HepG2 (cell line): Measurements from ENCODE around the gene U2AF1L4. TPM values are rescaled to one million over a fixed set of nuclear protein-coding genes. Genes with fewer than 3 reads are reported as not detected.

Experiments used
- EZH2 ChIP-seq: conservative IDR thresholded peaks from 2 replicates; pipeline ENCODE4 v1.6.1; 2012; ENCODE audit warnings: mild to moderate bottlenecking, low read depth, low read length, moderate library complexity
- ISL2 ChIP-seq: sonication (generic); formaldehyde crosslinking; IDR thresholded peaks from 2 replicates; pipeline ENCODE4 v1.5.0; 2020; ENCODE audit warnings: missing genetic modification reagents
- NFE2L2 ChIP-seq: fragments of 150-350 bp; IDR thresholded peaks from 2 replicates; pipeline ENCODE4 v1.6.1; 2014; ENCODE audit warnings: low read length
- NFYB ChIP-seq: sonication (generic); formaldehyde crosslinking; IDR thresholded peaks from 2 replicates; pipeline ENCODE4 v1.4.0; 2020; ENCODE audit warnings: missing genetic modification reagents
- ZFP36L2 ChIP-seq: sonication (generic); formaldehyde crosslinking; IDR thresholded peaks from 2 replicates; pipeline ENCODE4 v1.4.0; 2020; ENCODE audit warnings: missing genetic modification reagents
- ZFP62 ChIP-seq: sonication (generic); formaldehyde crosslinking; IDR thresholded peaks from 2 replicates; pipeline ENCODE4 v1.4.0; 2020; ENCODE audit warnings: missing genetic modification reagents
- ZNF274 ChIP-seq: sonication (generic); formaldehyde crosslinking; IDR thresholded peaks from 2 replicates; pipeline ENCODE4 v1.5.1; 2020; ENCODE audit warnings: mild to moderate bottlenecking, missing genetic modification reagents
- ZNF607 ChIP-seq: sonication (generic); formaldehyde crosslinking; IDR thresholded peaks from 2 replicates; pipeline ENCODE4 v1.5.1; 2020; ENCODE audit warnings: missing genetic modification reagents, mild to moderate bottlenecking, borderline replicate concordance
- ZNF781 ChIP-seq: sonication (generic); formaldehyde crosslinking; IDR thresholded peaks from 2 replicates; pipeline ENCODE4 v1.5.1; 2020; ENCODE audit warnings: borderline replicate concordance, mild to moderate bottlenecking, missing genetic modification reagents; ENCODE audit errors: not compliant biosample characterization
- polyA plus RNA-seq, 8 experiments: library from polyadenylated mRNA; depleted of rRNA in 3 of 8; stranded (reverse) in 7 of 8; unstranded in 1 of 8; fragments of >200 nt; fragmentation: Illumina TruSeq in 4 of 8; extraction: Trizol in 4 of 8; gene quantifications; 2 replicates each; pipeline versions ENCODE4 v1.2.1 to v1.2.3, GENCODE V29; 2011 to 2016; ENCODE audit warnings: low read depth in 4 of 8, missing spikeins in 1 of 8, mixed read lengths in 1 of 8; ENCODE audit not compliant: insufficient read depth in 1 of 8
- total RNA-seq, 5 experiments: library from RNA; depleted of rRNA; stranded (reverse); fragments of >200 nt; fragmentation: Illumina TruSeq; extraction: Trizol; gene quantifications; 2 replicates each; pipeline ENCODE4 v1.2.3, GENCODE V29; 2016; ENCODE audit warnings: low read depth in 1 of 5
- TF ChIP-seq, protein P1 (sequence below): sonication (generic); formaldehyde crosslinking; IDR thresholded peaks from 2 replicates; pipeline ENCODE4 v1.4.0; 2020; ENCODE audit warnings: missing genetic modification reagents
- TF ChIP-seq, protein P2 (sequence below): sonication (generic); formaldehyde crosslinking; IDR thresholded peaks from 2 replicates; pipeline ENCODE4 v1.5.0; 2020; ENCODE audit warnings: mild to moderate bottlenecking, missing genetic modification reagents
- TF ChIP-seq, protein P3 (sequence below): sonication (generic); formaldehyde crosslinking; IDR thresholded peaks from 2 replicates; pipeline ENCODE4 v1.8.0; 2022; ENCODE audit warnings: mild to moderate bottlenecking, missing genetic modification reagents, moderate library complexity
- TF ChIP-seq, protein P4 (sequence below): sonication (generic); formaldehyde crosslinking; conservative IDR thresholded peaks from 2 replicates; pipeline ENCODE4 v1.8.0; 2022; ENCODE audit warnings: mild to moderate bottlenecking, moderate library complexity, missing genetic modification reagents
- TF ChIP-seq, protein P5 (sequence below): sonication (generic); formaldehyde crosslinking; IDR thresholded peaks from 2 replicates; pipeline ENCODE4 v1.9.0; 2021; ENCODE audit warnings: mild to moderate bottlenecking, missing genetic modification reagents

Gene U2AF1L4
- total and polyA plus RNA-seq, 2 of the 13 experiments (the other 11 are each of a cell fraction or from before 2014, with no cell fraction given): 7.9 to 15.4 TPM

DNA sequence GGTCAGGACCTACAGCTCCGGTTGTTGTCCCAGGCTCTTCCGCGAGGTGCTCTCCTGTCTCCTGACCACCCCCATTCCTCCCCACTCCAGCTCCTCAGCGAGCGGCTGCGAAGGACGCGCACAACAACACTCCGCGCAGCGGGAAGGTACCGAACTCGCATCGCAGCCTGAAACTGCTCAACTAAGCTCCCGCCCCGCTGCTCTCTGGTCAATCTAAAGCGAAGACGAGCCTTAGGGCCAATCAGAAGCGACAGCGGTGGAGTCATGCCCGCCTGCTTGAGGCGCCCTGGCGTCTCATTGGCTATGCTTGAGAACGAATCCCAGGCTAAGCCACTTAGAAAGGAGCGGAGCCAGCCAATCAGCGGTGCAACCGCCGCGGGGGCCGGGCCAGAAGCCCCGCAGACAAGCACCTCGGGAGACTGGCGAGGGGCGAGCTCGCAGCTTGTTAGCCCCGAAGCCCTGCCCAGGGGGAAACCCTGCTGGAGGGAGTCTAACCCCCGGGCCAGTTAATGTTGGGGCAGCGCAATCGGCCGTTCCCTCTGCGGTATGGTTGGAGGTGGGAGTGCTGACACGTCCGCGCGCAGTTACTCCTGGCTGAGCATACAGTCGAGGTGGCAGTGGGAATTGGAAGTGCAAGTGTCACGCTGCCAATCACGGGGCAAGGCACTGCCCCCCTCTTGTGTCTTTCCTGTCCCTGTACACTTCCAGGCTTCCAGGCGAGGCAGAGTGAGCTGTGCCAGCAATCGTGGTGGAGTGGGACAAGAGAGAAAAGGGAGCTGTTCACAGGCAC lies 42.8 kb downstream of the U2AF1L4 start (continued):
- TF ChIP-seq, protein P1, sequence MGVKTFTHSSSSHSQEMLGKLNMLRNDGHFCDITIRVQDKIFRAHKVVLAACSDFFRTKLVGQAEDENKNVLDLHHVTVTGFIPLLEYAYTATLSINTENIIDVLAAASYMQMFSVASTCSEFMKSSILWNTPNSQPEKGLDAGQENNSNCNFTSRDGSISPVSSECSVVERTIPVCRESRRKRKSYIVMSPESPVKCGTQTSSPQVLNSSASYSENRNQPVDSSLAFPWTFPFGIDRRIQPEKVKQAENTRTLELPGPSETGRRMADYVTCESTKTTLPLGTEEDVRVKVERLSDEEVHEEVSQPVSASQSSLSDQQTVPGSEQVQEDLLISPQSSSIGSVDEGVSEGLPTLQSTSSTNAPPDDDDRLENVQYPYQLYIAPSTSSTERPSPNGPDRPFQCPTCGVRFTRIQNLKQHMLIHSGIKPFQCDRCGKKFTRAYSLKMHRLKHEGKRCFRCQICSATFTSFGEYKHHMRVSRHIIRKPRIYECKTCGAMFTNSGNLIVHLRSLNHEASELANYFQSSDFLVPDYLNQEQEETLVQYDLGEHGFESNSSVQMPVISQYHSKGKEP (CRISPR knock-in tag): no peak
- TF ChIP-seq, protein P2, sequence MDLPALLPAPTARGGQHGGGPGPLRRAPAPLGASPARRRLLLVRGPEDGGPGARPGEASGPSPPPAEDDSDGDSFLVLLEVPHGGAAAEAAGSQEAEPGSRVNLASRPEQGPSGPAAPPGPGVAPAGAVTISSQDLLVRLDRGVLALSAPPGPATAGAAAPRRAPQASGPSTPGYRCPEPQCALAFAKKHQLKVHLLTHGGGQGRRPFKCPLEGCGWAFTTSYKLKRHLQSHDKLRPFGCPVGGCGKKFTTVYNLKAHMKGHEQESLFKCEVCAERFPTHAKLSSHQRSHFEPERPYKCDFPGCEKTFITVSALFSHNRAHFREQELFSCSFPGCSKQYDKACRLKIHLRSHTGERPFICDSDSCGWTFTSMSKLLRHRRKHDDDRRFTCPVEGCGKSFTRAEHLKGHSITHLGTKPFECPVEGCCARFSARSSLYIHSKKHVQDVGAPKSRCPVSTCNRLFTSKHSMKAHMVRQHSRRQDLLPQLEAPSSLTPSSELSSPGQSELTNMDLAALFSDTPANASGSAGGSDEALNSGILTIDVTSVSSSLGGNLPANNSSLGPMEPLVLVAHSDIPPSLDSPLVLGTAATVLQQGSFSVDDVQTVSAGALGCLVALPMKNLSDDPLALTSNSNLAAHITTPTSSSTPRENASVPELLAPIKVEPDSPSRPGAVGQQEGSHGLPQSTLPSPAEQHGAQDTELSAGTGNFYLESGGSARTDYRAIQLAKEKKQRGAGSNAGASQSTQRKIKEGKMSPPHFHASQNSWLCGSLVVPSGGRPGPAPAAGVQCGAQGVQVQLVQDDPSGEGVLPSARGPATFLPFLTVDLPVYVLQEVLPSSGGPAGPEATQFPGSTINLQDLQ: no peak
- TF ChIP-seq ZNF781 (CRISPR knock-in tag) (no peak), ZFP36L2 (no peak), ZNF607 (CRISPR knock-in tag) (peak; percentile 33; the same call in 1 of the 2 replicates), EZH2 (no peak), ZFP62 (CRISPR knock-in tag) (no peak), NFYB (peak; percentile 100), NFE2L2 (no peak), ZNF274 (CRISPR knock-in tag) (peak; percentile 72; the same call in 1 of the 2 replicates), ISL2 (CRISPR knock-in tag) (no peak)
- TF ChIP-seq, protein P3, sequence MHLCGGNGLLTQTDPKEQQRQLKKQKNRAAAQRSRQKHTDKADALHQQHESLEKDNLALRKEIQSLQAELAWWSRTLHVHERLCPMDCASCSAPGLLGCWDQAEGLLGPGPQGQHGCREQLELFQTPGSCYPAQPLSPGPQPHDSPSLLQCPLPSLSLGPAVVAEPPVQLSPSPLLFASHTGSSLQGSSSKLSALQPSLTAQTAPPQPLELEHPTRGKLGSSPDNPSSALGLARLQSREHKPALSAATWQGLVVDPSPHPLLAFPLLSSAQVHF: no peak
- TF ChIP-seq, protein P4, sequence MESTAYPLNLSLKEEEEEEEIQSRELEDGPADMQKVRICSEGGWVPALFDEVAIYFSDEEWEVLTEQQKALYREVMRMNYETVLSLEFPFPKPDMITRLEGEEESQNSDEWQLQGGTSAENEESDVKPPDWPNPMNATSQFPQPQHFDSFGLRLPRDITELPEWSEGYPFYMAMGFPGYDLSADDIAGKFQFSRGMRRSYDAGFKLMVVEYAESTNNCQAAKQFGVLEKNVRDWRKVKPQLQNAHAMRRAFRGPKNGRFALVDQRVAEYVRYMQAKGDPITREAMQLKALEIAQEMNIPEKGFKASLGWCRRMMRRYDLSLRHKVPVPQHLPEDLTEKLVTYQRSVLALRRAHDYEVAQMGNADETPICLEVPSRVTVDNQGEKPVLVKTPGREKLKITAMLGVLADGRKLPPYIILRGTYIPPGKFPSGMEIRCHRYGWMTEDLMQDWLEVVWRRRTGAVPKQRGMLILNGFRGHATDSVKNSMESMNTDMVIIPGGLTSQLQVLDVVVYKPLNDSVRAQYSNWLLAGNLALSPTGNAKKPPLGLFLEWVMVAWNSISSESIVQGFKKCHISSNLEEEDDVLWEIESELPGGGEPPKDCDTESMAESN (CRISPR knock-in tag): peak; percentile 53; the same call in 1 of the 2 replicates
- TF ChIP-seq, protein P5, sequence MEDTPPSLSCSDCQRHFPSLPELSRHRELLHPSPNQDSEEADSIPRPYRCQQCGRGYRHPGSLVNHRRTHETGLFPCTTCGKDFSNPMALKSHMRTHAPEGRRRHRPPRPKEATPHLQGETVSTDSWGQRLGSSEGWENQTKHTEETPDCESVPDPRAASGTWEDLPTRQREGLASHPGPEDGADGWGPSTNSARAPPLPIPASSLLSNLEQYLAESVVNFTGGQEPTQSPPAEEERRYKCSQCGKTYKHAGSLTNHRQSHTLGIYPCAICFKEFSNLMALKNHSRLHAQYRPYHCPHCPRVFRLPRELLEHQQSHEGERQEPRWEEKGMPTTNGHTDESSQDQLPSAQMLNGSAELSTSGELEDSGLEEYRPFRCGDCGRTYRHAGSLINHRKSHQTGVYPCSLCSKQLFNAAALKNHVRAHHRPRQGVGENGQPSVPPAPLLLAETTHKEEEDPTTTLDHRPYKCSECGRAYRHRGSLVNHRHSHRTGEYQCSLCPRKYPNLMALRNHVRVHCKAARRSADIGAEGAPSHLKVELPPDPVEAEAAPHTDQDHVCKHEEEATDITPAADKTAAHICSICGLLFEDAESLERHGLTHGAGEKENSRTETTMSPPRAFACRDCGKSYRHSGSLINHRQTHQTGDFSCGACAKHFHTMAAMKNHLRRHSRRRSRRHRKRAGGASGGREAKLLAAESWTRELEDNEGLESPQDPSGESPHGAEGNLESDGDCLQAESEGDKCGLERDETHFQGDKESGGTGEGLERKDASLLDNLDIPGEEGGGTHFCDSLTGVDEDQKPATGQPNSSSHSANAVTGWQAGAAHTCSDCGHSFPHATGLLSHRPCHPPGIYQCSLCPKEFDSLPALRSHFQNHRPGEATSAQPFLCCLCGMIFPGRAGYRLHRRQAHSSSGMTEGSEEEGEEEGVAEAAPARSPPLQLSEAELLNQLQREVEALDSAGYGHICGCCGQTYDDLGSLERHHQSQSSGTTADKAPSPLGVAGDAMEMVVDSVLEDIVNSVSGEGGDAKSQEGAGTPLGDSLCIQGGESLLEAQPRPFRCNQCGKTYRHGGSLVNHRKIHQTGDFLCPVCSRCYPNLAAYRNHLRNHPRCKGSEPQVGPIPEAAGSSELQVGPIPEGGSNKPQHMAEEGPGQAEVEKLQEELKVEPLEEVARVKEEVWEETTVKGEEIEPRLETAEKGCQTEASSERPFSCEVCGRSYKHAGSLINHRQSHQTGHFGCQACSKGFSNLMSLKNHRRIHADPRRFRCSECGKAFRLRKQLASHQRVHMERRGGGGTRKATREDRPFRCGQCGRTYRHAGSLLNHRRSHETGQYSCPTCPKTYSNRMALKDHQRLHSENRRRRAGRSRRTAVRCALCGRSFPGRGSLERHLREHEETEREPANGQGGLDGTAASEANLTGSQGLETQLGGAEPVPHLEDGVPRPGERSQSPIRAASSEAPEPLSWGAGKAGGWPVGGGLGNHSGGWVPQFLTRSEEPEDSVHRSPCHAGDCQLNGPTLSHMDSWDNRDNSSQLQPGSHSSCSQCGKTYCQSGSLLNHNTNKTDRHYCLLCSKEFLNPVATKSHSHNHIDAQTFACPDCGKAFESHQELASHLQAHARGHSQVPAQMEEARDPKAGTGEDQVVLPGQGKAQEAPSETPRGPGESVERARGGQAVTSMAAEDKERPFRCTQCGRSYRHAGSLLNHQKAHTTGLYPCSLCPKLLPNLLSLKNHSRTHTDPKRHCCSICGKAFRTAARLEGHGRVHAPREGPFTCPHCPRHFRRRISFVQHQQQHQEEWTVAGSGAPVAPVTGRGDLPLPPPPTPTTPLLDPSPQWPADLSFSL (CRISPR knock-in tag): no peak
